NCI-H1436 treated with DMSO at 0.1 percent for 48 hours (cell line): ENCODE results near the gene SPEG.
"Not testable (repeated sequence)": the region's sequence is repeated elsewhere in the genome, so short reads cannot be mapped to it uniquely, and the experiment has no call there.

Experiments used
- DNase-seq: peaks from one replicate; lab custom pipeline; 2025; lab: John Stamatoyannopoulos, UW

Gene SPEG

DNA sequence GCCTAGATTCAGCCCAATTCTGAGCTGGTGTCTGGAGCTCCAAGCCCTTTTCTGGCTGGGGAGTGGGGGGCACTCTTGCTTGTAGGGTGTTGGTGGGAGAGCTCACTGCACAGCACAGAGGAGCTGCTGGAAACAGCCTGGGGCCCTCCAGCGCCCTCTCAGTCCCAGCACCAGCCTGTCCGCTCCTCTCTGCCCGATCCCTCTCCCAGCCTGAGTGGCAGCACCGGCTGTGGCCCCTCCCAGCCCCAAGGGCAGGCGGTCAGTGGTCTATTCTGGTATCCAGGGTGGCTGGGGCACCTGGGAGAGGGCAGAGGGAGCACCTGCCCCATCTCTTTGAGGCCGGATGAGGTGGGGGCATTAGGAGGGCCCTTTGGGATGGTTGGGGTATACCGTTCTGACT, 29.7 kb upstream of the SPEG start:
- no peak for DNase-seq

- DNase-seq: no peak
Measured at GRCh38 chr2:219405451-219405850, 29.2 kb upstream of the SPEG start.

DNA sequence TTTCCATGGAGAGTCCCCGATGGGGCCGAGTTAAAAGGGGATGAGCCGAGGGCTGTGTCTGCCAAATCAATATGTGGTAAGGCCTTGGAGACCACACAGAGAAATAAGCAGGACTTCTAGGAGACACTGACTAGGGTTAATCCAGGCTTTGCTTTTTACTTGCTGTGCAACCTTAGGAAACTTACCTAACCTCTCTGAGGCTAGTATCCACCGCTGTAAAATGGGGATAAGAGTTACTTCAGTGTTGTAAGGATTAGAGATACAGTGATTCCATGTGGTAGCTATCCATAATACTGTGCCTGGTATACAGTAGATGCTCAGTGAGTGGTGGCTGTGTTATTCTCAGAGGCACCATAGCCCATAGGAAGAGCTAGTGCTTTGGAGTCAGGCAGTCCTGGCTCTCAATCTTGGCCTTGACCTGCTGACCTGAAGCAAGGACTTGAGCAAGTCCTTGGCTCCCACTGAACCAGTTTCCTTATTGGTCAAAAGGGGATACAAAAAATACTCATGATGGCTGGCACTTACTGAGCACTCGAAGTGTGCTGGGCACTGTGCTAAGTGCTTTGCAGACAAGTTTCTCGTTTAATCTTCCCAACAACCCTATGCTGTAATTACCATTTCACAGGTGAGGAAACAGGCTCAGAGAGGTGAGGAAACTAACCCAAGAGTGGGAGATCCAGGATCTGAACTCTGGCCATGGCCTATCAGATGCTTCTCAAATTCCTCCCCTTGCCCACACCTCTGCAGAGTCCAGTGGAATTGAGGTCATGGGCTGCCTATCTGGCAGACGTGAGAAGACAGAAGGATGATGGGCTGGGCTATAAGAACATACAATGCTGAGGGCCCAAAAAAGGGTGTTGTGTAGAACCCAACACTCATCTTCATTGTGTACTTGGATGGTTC, 28.4 kb upstream of the SPEG start:
- DNase-seq: no peak

GRCh38 chr2:219406861-219407230, 27.8 kb upstream of the SPEG start:
- DNase-seq: no peak

GRCh38 chr2:219407343-219407742, 27.3 kb upstream of the SPEG start:
- DNase-seq: not testable (repeated sequence)

GRCh38 chr2:219408204-219408603, 26.4 kb upstream of the SPEG start:
- no peak for DNase-seq

GRCh38 chr2:219408631-219409030, 26.0 kb upstream of the SPEG start:
- DNase-seq: no peak

GRCh38 chr2:219409619-219410018, 25.0 kb upstream of the SPEG start:
- DNase-seq: no peak

DNA sequence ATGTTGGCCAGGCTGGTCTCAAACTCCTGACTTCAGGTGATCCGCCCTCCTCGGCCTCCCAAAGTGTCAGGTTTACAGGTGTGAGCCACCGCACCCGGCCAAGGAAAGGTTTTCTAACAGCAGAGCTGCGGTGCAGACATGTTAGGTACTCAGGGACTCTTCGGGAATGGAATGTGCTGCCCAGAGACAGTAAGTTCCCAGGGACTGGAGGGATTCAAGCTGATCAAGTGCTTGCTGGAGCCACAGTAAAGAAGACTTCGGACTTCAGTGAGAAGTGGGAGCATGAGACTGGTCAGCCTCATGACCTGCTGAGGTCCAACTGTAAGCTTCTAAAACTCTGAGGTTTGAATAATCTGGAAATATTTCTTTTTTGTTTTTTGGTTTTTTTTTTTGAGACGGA, 24.3 kb upstream of the SPEG start:
- DNase-seq: no peak

DNA sequence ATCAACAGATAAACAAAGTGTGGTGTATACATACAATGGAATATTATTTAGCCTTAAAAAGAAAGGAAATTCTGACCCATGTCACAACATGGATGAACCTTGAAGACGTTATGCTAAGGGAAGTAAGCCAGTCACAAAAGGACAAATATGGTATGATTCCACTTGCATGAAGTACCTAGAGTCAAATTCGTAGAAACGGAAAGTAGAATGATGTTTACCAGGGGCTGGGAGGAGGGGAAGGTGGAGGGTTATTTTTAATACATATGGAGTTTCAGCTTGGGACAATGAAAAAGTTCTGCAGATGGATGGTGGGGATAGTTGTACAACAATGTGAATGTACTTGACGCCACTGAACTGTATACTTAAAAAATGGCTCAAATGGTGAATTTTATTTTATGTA, 19.8 kb upstream of the SPEG start:
- DNase-seq: no peak

DNA sequence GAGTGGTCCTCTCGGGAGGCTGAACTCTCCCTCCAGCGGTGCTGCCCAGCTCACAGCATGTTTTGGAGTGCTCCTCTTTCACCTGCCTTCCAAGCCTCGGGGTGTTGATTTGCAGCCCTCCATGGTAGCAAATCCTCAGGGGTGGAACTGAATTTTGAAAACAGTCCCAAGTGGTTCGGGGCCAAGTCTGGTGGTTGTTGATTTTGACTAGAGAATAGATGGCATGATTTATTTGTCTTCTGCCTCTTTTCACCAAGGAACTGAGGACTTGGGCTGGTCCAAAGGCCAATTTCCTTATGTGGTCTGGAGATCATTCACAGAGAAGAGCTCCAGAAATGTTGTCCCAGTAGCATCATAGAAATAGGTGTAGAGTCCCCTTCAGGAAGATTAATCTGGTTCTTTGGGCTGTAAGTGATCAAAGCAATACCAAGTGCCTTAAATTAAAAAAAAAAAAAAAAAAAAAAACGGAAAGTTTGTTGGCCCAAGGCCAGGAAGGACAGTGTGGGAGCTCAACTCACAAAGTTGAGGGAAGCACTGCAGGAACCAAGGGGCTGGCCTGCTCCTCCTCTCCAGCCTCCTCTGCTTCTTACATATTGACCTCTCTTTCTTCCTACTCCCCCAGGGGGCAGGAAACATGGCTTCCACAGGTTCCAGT, 18.9 kb upstream of the SPEG start:
- no peak for DNase-seq

DNA sequence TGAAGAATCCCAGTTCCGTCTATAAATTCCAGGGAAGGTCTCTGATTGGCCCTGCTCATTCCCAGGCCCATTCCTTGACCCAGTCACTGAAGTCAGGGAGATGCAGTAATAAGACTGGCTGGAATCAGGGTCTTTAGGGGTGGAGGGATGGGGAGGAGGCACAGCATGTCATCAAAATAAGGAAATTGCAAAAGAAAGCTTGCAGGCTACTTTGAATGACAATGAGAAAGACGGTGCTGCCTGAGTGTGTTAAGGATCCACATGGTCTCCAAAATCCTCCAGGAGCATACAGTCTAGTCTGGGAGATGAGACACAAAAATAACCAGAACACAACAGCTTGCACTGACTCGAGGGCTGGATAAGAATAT, 18.4 kb upstream of the SPEG start:
- no peak for DNase-seq

DNA sequence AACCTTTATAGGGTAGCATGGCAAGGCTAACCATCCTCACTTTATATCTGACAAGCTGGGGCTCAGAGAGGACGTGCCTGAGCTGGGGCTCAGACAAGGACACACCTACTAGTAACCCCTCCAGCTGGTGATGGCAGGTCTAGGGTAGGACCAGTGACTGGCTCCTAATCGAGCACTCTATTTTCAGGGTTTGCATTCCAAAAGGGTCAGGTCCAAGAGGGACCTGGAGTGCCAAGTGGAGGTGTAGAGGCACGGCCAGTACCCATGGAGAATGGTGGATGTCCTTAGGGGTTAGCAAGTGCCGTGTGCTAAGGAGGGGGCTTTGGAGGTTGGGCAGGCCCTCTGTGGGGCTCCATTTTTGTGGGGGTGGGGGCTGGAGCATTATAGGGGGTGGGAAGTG, 17.7 kb upstream of the SPEG start:
- no peak for DNase-seq

GRCh38 chr2:219417374-219417773, 17.3 kb upstream of the SPEG start:
- no peak for DNase-seq

DNA sequence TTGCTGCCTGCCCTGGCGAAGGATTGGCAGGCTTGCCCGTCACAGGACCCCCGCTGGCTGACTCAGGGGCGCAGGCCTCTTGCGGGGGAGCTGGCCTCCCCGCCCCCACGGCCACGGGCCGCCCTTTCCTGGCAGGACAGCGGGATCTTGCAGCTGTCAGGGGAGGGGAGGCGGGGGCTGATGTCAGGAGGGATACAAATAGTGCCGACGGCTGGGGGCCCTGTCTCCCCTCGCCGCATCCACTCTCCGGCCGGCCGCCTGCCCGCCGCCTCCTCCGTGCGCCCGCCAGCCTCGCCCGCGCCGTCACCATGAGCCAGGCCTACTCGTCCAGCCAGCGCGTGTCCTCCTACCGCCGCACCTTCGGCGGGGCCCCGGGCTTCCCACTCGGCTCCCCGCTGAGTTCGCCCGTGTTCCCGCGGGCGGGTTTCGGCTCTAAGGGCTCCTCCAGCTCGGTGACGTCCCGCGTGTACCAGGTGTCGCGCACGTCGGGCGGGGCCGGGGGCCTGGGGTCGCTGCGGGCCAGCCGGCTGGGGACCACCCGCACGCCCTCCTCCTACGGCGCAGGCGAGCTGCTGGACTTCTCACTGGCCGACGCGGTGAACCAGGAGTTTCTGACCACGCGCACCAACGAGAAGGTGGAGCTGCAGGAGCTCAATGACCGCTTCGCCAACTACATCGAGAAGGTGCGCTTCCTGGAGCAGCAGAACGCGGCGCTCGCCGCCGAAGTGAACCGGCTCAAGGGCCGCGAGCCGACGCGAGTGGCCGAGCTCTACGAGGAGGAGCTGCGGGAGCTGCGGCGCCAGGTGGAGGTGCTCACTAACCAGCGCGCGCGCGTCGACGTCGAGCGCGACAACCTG, 16.3 kb upstream of the SPEG start, which contains the start of gene DES:
Gene DES (plus strand): TSS at position 223 of the 857 bp plus-strand sequence. CDS start 86 bp downstream, at position 309.
- no peak for DNase-seq

- DNase-seq: no peak
Measured at GRCh38 chr2:219419012-219419324, 15.7 kb upstream of the SPEG start.

GRCh38 chr2:219419331-219420197, 15.1 kb upstream of the SPEG start:
- no peak for DNase-seq

DNA sequence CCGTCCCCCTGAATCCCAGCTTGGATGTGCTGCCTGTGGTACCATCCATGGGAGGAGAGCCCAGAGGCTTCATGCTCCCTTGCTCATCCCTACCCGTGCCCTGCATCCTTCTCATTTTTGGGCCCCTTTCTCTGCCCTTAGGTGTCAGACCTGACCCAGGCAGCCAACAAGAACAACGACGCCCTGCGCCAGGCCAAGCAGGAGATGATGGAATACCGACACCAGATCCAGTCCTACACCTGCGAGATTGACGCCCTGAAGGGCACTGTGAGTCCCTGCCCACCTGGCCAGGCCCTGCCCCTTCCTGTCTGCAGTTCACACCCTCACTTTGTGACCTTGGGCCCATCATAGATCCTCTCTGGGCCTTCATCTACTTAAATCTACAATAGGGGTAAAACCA, 14.0 kb upstream of the SPEG start:
- DNase-seq: no peak

DNA sequence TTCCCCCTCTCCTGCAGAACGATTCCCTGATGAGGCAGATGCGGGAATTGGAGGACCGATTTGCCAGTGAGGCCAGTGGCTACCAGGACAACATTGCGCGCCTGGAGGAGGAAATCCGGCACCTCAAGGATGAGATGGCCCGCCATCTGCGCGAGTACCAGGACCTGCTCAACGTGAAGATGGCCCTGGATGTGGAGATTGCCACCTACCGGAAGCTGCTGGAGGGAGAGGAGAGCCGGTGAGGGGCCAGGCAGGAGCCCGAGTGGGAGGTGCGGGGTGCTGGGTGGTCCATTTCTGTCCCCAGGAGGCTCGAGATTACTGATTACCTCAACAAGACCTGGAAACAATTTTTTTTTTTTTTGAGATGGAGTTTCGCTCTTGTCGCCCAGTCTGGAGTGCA, 13.3 kb upstream of the SPEG start:
- no peak for DNase-seq

DNA sequence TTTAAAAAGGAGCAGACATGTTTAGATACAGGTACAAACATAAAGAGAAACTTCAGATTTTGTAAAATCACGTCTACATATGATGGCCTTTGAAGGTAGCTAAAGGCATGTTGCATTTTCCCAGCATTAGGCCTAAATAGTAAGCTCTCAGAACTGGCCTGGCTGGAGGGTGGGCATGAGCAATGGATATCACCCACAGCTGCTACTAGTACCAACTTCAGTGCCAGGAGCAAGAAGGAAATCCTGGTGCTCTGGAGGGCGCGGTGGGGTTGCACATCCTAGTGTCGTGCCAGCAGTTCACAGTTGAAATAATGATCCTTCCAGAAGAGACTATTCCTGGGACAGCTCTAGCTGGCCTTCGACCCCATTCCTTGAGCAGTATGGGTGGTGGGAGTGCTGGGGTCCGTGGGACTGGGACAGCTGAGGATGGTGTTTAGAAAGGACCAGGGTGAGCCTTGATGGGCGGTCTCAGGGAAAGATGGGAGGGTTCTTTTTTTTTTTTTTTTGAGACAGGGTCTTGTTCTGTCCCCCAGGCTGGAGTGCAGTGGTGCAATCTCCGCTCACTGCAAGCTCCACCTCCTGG, 11.6 kb upstream of the SPEG start:
- DNase-seq: no peak

DNA sequence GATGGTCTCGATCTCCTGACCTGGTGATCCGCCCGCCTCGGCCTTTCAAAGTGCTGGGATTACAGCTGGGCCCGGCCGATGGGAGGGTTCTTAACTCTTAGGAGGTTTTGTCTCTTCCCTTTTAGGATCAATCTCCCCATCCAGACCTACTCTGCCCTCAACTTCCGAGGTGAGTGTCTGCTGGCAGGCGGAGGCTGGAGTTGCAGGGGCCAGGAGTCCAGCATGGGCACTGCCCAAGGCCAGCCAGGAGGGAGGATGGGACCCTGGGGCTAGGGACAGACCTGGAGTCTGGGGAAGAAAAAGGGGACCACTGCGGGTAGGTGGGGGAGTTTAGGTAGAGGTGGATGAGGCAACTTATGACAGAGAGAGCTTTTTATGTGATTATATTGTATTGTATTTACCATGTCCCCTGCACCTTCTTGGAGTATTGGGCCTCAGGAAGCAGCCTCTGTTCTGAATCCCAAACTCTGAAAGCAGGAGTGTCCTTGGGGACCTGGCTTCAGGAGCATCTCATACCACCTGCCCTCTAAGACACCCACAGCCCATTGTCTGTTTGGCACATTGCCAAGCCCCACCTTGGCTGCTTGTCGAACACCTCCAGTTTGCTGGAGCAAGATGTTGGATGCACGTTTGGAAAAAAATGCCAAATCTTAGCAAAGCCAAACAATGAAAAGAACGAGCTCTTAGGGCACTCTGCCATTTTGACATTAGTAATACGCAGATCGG, 10.8 kb upstream of the SPEG start:
- DNase-seq: no peak
